Measurements from ENCODE around the gene ANXA3. TPM values are rescaled to one million over a fixed set of nuclear protein-coding genes. Genes with fewer than 3 reads are reported as not detected.
A peak's percentile ranks its signal among the peaks of the same experiment; 100 is the strongest.

Gene ANXA3
- total and polyA plus RNA-seq, 2 donors from 2014 or later: 33.7 to 79.9 TPM

DNA sequence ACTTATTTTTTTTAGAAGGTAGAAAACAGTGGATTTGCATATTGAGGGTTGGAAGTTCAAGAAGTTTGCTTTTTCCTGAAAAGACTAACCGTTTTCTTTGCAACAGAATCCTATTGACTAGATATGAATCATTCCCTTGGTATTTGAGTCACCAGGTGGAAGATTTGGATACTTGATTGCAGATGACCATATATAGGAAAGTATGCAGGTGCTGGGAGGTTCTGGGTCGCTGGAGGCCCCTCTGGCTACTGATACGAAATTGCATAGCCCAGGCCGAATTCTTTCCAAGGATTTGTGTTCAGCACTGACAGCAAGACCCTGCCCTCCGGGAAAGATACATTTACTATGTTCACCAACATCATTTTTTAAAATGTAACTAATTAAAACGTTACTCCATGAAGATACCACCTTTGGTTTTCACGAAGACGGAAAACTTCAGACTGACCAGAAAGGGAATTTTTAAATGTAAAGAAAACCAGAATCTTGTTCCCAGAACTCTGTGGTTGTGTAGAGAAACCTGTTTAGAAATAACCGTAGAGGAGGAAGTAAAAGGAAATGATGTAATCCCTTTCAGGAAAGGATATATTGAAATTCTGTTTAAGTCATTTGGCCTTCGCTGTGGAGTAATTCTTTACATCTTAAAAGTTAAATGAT is 946 bp downstream of the ANXA3 start:
- Histone ChIP-seq H3K4me3 (ENCODE audit: low read length in 3 of 3) (peak overlapping the region in 2 of 3 donors; percentile 51 to 53), H3K9ac (ENCODE audit: low read length in 3 of 3) (peak overlapping the region in 1 of 3 donors; percentile 80)
- intact Hi-C loops (cut with DNase I): no loop called here

DNA sequence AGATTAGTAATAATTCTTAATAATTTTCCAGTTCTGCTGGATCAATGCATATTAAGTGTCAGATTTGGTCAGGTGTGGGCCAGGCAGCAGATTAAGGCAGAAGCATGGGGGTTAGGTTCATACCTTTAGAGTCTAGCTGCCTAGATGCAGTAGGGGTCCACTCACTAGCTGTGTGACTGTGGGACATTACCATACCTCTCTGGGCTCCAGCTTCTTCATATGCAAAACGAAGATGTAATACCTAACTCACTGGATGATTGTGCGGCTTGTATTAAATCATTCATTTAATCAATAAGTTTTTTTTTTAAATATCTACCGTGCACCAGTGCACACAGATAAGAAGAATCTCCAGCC is 1.4 kb downstream of the ANXA3 start:
- intact Hi-C loops (cut with DNase I): no loop called here
- FAIRE-seq: no peak
- Histone ChIP-seq H3K9ac (ENCODE audit: low read length in 3 of 3) (peak overlapping the region in 1 of 3 donors; percentile 34), H3K4me3 (ENCODE audit: low read length in 3 of 3) (no peak overlapping the region), H3K9me3 (ENCODE audit: control insufficient read depth in 2 of 3, insufficient read depth in 1 of 3, low read length in 3 of 3) (no peaks in the 10 kb centered on the region), H3K36me3 (ENCODE audit: control insufficient read depth in 2 of 3, insufficient read depth in 3 of 3, low read length in 3 of 3) (no peaks in the 10 kb centered on the region), H3K27ac (ENCODE audit: low read depth in 2 of 2, low read length in 2 of 2) (no peak overlapping the region), H3K27me3 (ENCODE audit: control insufficient read depth, insufficient read depth, low read length) (peaks cover 2% of the 10 kb centered on the region), H3K4me1 (ENCODE audit: control insufficient read depth in 2 of 3, insufficient read depth in 2 of 3, low read depth in 1 of 3, low read length in 3 of 3) (peaks cover 0 to 7% (median 0%) of the 10 kb centered on the region in 3 donors)
- DNase-seq: no peak
- TF ChIP-seq, protein P1, sequence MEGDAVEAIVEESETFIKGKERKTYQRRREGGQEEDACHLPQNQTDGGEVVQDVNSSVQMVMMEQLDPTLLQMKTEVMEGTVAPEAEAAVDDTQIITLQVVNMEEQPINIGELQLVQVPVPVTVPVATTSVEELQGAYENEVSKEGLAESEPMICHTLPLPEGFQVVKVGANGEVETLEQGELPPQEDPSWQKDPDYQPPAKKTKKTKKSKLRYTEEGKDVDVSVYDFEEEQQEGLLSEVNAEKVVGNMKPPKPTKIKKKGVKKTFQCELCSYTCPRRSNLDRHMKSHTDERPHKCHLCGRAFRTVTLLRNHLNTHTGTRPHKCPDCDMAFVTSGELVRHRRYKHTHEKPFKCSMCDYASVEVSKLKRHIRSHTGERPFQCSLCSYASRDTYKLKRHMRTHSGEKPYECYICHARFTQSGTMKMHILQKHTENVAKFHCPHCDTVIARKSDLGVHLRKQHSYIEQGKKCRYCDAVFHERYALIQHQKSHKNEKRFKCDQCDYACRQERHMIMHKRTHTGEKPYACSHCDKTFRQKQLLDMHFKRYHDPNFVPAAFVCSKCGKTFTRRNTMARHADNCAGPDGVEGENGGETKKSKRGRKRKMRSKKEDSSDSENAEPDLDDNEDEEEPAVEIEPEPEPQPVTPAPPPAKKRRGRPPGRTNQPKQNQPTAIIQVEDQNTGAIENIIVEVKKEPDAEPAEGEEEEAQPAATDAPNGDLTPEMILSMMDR (IDR thresholded peaks at IDR 0.05; ENCODE audit: borderline replicate concordance, extremely low read depth, insufficient read depth): no peak

More for the DNA sequence above, 946 bp downstream of the ANXA3 start:
- H3K9me3 ChIP-seq (ENCODE audit: control insufficient read depth in 2 of 3, insufficient read depth in 1 of 3, low read length in 3 of 3): no peaks in the 10 kb centered on the region
- H3K4me1 ChIP-seq (ENCODE audit: control insufficient read depth in 2 of 3, insufficient read depth in 2 of 3, low read depth in 1 of 3, low read length in 3 of 3): peaks cover 0 to 7% (median 0%) of the 10 kb centered on the region in 3 donors
- peak overlapping the region in 1 of 2 donors; percentile 63 for H3K27ac ChIP-seq (ENCODE audit: low read depth in 2 of 2, low read length in 2 of 2)
- DNase-seq (peak in 4 of 5 donors; percentile 59 to 85 (median 79)), FAIRE-seq (no peak)
- no peaks in the 10 kb centered on the region for H3K36me3 ChIP-seq (ENCODE audit: control insufficient read depth in 2 of 3, insufficient read depth in 3 of 3, low read length in 3 of 3)
- TF ChIP-seq, protein P1 (IDR thresholded peaks at IDR 0.05; ENCODE audit: borderline replicate concordance, extremely low read depth, insufficient read depth): no peak
- H3K27me3 ChIP-seq (ENCODE audit: control insufficient read depth, insufficient read depth, low read length): peaks cover 2% of the 10 kb centered on the region

DNA sequence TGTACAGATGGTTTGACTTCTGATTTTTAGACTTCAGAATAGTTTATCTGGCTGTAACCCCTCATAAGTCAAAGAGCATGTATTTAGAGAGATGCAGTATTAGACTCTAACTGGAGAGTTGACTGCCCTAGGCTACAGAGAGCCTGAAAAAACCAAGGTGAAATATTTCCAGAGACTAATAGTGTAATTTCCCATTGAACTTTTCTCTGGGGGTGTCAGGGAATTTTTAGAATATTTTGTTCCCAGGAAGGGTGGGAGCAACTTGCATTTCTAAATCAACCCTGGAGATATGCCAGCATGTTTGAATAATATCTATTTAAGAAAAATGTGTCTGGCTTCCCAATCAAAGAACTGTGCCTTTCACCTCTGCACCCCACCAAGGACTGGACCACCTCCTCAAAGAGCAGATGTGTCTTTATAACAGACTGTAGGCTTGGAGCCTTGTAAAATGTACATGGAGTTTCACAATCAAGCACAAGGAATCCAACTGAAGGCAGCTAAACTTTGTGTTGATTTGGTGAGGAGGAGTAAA is 2.0 kb downstream of the ANXA3 start:
- Histone ChIP-seq H3K9me3 (ENCODE audit: control insufficient read depth in 2 of 3, insufficient read depth in 1 of 3, low read length in 3 of 3) (no peaks in the 10 kb centered on the region), H3K4me1 (ENCODE audit: control insufficient read depth in 2 of 3, insufficient read depth in 2 of 3, low read depth in 1 of 3, low read length in 3 of 3) (peaks cover 0 to 7% (median 0%) of the 10 kb centered on the region in 3 donors), H3K9ac (ENCODE audit: low read length in 3 of 3) (no peak overlapping the region), H3K27me3 (ENCODE audit: control insufficient read depth, insufficient read depth, low read length) (peaks cover 2% of the 10 kb centered on the region), H3K27ac (ENCODE audit: low read depth in 2 of 2, low read length in 2 of 2) (no peak overlapping the region), H3K4me3 (ENCODE audit: low read length in 3 of 3) (no peak overlapping the region), H3K36me3 (ENCODE audit: control insufficient read depth in 2 of 3, insufficient read depth in 3 of 3, low read length in 3 of 3) (no peaks in the 10 kb centered on the region)
- FAIRE-seq: no peak
- intact Hi-C loops (cut with DNase I): no loop called here
- TF ChIP-seq, protein P1 (IDR thresholded peaks at IDR 0.05; ENCODE audit: borderline replicate concordance, extremely low read depth, insufficient read depth): no peak
- DNase-seq: no peak

Measured in kidney (tissue), 14 donors.